Right renal cortex interstitium (tissue), 3 donors: ENCODE results near the gene MSI1. TPM values are rescaled to one million over a fixed set of nuclear protein-coding genes. Genes with fewer than 3 reads are reported as not detected.
"Not testable (repeated sequence)": the region's sequence is repeated elsewhere in the genome, so short reads cannot be mapped to it uniquely, and the experiment has no call there.

ENCODE experiments used
- DNase-seq, 3 donors: peaks; one replicate each; pipeline ENCODE4 v3.0.0-alpha.2; 2013; ENCODE audit warnings: low read depth in 3 of 3, low spot score in 2 of 3
- polyA plus RNA-seq, 3 donors: library from polyadenylated mRNA; unstranded; fragments of 120-200 nt; gene quantifications; one replicate each; pipeline ENCODE4 v1.2.1, GENCODE V29; 2013; ENCODE audit not compliant: insufficient read length in 3 of 3

Gene MSI1
- polyA plus RNA-seq, 3 donors, result 15.5 to 18.3 (median 15.8) TPM

DNA sequence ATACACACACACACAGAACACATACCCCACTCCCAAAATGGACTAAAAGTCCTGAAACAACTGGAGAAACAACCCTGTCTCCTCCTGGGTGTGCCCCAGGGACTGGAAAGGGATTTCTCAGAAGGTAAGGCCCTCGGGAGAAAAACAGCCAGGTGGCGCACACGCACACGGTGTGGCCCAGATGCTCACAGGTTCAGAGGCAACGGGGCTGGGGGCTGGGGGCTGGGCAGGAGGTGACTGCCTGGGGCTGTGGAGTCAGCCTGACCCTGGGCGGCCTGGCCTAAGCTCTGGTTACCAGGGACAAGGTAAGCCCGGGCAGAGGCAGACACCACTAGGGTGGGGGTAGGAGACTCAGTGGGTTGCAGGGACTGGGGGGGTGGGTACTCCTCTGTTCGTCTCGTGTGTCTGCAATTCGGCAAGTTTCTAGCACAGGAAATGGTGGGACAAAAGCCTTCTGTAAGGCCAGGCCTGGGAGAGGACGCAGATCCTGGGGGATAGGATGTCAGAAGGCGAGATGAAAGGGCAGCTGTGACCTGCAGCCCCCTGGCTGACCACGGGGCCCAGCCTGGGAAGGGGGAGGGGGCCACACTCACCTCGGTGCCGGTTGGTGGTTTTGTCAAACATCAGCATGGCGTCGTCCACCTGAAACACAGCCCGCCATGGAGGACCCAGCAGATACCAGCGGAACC lies 10.4 kb downstream of the MSI1 start:
- DNase-seq, result no peak

DNA sequence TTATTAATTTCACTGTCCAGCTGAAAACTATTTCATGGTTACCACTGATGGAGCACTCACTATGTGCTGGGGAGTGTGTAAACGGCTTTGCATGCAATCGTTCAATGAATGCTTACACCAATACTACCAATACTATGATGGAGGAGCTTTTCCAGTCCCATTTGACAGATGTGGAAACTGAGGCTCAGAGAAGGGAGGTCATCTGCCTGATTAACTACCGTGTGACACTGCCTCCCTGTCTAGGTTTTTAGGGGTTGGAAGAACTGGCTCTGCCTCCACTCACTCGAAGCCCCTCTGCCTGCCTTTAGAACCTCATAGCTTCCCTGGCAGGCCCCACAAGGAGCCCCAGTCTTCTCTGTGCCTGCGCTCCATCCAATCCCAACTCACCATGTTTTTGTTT lies 11.9 kb downstream of the MSI1 start:
- DNase-seq, result no peak

DNA sequence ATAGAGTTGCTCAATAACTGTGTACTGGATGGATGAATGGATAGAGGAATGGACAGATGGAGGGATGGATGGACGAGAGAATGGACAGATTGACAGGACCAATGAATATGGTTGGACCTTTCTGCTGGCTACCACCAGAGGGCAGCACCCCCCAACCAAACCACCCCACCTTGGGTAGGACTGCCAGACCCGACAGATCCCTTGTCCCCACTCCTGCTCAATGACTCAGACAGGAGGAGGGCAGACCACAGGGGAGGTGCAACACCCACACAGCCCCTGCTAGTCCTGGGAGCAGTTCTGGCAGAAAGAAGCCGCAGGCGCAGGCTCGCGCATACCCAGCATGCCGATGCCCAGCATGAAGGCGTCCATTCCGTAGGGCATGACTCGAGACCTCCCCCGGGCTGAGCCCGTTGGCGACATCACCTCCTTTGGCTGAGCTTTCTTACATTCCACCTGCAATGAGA lies 12.4 kb downstream of the MSI1 start:
- DNase-seq, result peak in 1 of 3 donors; percentile 56

DNA sequence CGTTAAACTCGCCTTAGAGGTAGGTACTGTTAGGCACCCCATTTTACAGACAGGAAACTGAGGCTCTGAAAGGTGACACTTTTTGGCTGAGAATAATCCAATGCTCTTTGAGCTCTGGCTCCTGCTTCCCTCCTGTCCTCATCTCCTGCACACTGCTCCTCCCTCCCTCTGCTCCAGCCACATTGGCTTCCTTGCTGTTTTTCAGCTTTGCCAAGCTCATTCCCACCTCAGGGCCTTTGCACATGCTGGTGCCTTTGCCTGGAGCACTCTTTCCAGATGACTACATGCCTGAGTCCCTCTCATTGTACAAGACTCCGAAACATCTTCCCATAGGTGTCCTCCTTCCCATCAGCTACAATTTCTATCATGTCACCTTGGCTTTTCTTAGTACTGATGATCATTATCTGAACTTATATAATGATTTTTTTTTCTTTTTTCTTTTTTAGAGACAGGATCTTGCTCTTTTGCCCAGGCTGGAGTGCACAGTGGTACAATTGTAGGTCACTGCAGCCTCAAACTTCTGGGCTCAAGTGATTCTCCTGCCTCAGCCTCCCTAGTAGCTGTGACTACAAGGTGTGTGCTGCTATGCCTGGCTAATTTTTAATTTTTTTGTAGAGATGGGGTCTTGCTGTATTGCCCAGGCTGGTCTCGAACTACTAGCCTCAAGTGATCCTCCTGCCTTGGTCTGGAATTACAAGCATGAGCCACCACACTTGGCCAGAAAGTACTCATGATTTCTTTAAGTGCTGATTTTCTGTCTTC lies 15.2 kb downstream of the MSI1 start:
- no peak for DNase-seq

DNA sequence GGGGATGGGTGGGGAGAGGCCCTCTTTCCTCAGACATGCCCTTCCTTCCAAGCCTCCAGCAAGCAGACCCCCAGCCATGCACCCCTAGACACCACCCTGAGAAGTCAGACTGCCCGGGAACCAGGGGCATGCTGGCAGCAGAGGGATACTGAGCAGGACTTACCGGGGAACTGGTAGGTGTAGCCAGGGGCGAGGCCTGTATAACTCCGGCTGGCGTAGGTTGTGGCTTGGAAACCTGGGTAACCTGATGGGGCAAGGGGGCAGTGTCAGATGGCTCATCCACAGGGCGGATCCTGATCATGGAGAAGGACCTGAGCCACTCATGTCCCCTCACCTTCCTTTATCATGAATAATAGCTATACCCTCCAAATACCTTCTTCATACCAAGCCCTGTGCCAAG lies 15.8 kb downstream of the MSI1 start:
- no peak for DNase-seq

DNA sequence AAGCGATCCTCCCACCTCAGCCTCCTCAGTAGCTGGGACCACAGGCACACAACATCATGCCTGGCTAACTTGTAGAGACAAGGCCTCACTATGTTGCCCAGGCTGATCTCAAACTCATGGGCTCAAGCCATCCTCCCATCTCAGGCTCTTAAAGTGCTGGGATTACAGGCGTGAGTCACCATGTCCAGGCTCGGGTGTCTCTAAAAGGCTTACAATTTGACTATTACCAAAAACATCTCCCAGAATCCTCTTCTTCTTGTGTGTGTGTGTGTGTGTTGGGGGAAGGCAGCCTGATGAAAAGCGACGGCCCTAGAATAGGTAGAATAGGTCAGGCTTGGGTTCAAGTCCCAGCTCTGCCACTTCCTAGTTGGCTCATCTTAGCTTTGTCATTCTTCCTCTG lies 16.8 kb downstream of the MSI1 start:
- DNase-seq, result no peak

DNA sequence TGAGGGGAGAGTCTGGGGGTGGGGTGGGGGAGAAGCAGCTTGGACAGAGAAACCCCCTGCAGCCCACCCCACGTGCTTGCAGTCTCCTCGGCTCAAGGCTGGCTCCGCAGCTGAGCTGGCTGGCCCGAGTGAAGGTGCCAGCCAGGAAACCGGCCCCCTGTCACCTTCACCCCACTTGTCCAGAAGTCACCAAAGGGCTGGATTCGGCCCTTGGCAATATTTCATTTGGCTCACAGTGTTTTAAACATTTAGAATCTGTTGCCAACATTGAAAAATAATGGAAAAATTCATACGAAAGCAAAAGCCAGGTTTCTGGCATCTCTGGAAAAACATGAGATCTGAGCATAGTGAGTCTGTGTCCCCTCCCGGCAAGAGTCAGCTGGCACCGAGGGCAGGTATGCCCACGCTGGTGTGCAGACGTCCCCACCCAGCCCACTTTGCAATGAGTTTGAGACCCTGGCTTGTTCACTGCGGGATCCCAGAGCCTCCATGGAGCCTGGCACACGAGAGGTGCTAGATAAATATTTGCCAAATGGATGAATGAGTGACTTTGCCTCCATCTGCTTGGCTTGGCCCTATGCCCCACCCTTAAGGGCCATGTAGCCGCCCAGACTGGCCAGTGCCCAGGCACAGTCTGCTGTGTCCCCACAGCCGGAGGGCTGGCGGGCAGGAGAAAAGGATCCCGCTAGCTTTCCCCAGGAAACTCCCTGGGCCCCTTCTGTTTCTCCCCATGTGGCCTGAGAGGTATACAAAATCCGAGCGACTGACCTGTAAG lies 18.2 kb downstream of the MSI1 start:
- DNase-seq, result no peak

DNA sequence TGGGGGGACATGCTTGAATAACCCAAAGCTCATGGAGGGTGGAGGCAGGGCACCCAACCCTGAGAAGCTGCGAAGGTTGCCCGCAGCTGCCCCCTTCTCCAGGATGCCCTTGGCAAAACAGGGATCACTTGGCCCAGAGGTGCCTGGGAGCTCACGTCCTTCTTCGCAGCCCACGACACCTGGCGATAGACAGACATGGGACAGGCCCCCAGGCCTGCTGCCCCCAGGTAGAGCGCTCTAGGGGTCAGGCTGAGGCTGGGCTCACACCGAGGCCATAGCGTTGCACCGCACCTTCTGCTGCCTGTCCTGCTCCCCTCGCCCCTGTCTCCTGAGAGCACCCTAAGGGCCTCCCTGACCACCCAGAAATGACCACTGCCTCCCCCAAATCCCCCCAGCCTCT lies 21.2 kb downstream of the MSI1 start:
- DNase-seq, result no peak

DNA sequence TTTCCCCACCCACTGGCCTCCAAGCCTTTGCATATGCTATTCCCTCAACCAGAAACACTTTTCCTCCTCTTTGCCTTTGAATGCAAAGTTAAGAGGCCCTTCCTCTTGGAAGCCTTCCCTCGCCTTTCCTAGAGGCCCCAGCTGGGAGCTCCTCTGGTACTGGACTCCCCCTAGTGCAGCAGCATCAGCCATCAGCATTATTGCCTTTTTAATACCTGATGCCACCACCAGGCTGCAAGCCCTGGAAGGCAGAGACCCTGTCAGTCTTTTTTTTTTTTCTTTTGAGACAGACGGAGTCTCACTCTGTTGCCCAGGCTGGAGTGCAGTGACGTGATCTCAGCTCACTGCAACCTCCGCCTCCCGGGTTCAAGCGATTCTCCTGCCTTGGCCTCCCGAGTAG lies 22.3 kb downstream of the MSI1 start:
- no peak for DNase-seq

DNA sequence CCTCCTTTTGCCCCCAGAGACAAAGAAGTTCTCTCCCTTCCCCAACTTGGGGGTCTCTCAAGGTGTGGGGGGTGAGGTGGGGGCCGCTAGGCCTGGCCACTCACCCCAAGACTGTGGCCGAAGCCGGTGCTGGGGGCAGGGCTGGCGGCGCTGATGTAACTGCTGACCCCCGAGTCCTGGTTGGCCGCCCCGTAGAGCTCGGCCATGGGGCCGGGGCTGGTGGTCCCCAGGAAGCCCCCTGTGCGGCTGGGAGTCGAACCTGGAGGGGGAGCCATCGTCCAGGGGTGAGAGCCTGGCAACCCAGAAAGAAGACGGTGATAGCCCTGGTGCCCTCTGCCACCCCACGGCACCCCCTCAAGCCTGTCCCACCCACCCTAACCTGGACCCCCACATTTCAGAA lies 22.9 kb downstream of the MSI1 start:
- DNase-seq, result no peak

DNA sequence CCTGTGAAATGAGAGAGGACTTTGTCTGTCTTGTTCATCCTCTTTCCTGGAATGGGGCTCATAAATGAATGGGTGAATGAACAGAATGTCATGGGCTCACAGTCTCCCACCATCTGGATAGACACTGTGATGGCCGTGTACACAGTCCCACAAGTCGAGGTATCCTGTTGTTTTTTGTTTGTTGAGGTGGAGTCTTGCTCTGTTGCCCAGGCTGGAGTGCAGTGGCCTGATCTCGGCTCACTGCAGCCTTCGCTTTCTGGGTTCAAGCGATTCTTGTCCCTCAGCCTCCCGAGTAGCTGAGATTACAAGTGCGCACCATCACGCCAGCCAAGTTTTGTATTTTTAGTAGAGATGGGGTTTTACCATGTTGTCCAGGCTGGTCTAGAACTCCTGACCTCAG lies 25.3 kb downstream of the MSI1 start:
- no peak for DNase-seq

DNA sequence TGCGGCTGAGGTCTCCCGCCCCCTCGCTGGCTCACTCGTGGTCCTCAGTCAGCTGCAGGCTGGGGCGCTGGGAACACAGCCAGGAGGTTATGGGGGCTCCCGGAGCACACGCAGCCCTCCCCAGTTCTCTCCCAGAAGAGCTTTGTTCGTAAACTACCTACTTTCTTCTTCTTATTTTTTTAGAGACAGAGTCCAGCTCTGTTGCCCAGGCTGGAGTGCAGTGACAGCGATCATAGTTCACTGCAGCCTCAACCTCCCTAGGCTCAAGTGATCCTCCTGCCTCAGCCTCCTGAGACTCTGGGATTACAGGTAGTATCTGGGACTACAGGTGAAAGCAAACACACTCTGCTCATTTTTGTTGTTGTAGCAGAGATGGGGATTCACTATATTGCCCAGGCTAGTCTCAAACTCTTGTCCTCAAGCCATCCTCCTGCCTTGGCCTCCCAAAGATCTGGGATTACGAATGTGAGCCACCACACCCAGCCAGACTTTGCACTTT lies 25.9 kb downstream of the MSI1 start:
- DNase-seq, result no peak

DNA sequence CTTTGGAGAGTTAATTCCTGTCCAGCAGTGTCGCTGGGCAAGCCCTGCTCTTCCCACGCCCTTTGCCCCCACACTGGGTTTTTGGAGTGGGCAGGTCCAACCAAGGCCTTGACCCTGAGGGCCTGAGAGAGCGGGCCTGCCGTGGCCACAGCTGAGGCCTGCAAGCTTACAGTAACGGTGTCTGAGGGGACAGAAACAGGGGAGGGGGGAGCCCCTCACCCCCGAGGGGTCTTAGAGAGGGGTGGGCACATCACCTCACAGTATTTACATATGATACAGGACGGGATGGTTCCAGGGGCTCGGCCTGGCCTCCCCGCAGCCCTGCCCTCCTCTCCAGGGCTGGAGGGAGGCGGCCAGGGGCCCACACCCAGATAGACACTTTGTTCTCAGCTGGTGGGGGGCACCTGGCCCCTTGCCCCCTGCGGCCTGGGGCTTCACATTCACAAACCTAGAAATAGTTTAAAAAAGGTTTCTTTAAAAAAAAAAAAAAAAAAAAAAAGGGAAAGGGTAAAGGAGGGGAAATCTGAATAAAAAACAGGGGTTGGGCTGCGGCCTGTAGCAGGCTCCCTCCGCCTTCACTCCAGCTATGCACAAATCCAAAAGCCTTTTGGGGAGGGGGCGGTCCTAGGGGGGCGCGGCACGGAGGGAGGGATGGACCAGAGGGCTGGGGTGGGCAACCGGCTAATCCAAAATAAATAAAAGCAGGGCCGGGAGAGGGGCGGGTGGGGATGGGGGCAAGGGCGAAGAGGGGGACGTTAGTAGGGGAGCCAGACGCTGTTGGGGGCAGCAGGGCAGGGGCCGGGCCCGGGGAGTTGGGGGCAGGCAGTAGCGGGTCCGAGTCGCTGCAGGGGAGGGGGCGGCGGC lies 26.6 kb downstream of the MSI1 start:
- no peak for DNase-seq

DNA sequence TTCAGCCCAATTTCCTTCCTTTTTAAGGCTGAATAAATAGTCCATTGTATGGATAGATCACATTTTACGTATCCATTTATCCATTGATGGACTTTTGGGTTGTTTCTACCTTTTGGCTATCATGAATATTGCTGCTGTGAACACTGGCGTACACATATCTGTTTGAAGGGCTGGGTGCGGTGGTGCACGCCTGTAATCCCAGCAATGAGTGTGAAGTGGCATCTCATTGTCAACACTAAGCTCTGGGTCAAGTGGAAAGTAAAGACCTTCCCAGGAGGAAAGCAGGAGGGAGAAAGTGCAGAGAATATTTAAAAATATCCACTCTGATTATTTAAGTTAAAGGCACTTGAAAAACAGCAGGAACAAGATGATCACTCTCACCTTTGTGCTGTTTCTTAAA lies 29.7 kb downstream of the MSI1 start:
- no peak for DNase-seq

DNA sequence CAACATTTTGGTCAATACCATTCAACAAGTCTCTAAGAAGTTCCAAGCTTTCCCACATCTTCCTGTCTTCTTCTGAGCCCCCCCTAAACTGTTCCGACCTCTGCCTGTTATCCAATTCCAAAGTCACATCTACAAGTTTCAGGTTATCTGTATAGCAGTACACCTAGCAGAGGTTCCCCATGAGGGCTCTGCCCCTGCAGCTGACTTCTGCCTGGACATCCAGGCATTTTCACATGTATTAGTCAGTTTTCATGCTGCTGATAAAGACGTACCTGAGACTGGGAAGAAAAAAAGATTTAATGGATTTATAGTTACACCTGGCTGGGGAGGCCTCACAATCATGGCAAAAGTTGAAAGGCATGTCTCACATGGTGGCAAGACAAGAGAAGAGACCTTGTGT lies 31.2 kb downstream of the MSI1 start:
- DNase-seq, result no peak

DNA sequence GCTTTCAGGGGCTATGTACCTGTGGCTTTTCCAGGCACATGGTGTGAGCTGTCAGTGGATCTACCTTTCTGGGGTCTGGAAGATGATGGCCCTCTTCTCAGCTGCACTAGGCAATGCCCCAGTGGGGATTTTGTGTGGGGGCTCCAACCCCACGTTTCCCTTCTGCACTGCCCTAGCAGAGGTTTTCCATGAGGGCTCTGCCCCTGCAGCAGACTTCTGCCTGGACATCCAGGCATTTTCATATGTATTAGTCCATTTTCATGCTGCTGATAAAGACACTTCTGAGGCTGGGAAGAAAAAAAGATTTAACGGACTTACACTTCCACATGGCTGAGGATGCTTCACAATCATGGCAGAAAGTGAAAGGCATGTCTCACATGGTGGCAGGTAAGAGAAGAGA lies 32.6 kb downstream of the MSI1 start:
- not testable (repeated sequence) for DNase-seq

DNA sequence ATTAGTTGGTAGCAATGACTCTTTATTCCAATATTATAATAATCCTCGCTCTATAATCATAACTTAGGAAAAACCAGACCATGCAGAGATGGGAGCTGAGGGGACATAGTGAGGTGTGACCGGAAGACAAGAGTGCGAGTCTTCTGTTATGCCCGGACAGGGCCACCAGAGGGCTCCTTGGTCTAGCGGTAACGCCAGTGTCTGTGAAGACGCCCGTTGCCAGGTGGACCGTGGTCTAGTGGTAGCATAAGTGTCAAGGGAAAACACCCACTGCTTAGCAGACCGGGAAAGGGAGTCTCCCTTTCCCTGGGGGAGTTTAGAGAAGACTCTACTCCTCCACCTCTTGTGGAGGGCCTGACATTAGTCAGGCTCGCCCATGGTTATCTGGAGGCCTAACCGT lies 33.5 kb downstream of the MSI1 start:
- not testable (repeated sequence) for DNase-seq

DNA sequence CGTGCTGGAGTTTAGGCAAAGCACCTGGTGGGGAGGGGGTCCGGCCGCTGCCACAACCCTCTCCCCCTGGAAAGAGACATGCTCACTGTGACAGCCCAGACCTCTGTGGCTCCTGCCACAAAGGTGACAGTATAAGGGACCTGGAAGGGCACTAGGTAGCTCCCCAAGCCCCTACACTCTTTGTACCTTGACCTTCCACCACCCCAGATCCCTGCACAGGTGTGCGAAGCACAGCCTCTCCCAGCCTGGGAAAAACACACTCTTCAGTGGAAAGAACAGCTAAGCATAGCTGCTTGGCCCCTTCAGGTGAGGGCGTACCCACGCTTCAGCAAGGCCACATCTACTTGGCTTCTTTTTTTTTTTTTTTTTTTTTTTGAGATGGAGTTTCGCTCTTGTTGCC lies 36.4 kb downstream of the MSI1 start:
- DNase-seq, result no peak

DNA sequence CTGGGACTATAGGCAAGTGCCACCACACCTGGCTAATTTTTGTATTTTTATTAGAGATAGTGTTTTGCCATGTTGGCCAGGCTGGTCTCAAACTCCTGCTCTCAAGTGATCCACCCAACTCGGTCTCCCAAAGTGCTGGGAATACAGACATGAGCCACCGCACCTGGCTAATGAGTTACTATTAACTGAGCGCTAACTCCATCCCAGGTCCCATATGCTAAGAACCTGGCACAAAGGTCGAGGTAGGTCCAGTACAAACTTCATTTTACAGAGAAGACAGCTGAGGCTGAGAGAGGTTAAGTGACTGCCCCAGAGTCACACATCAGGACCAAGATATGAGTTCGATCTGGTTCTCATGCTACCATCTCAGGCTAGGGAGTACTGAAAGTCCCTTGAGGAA lies 36.9 kb downstream of the MSI1 start:
- no peak for DNase-seq

DNA sequence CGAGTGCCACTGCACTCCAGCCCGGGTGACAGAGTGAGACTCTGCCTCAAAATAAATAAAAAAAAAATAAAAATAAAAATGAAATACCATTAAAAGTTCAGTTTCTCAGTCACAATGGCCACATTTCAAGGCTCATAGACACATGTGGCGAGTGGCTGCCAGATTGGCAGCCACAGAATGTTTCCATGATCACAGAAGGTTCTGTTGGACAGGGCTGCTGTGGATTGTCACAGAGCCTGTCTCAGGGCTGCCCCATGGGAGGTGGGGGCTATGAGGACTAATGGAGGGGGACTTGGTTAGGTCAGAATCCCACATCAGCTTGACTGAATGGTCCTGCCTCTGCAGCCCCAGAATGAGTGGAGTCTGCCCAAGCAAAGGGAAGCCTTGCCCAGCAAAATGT lies 37.6 kb downstream of the MSI1 start:
- no peak for DNase-seq

DNA sequence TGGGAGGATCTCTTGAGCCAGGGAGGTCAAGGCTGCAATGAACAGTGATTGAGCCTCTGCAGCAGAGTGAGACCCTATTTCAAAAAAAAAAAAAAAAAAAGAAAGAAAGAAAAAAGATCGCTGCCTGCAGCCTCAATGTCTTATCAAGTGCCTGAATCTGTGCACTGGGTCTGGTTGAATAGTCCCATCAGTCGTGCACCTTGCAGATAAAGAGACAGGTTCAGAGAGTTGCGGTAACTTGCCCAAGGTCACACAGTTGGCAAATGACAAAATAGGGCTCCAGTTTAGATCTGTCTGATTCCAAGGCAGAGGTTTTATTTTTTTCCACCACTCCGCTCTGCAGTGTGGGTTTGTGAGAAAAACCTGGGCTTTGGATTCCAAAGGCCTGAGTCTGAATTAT lies 40.7 kb downstream of the MSI1 start:
- DNase-seq, result no peak
